ENCODE data around the gene FAM229A. TPM values are rescaled to one million over a fixed set of nuclear protein-coding genes. Genes with fewer than 3 reads are reported as not detected.
"Not testable (repeated sequence)": the region's sequence is repeated elsewhere in the genome, so short reads cannot be mapped to it uniquely, and the experiment has no call there.

The FAM229A gene
- total and polyA plus RNA-seq, 4 donors, result 1.6 to 3.3 (median 2.1) TPM

GRCh38 chr1:32357614-32358013, 4.7 kb downstream of the FAM229A start:
- Histone ChIP-seq H3K36me3 (ENCODE audit: control insufficient read depth in 4 of 4, insufficient read depth in 3 of 4, low read depth in 1 of 4, low read length in 3 of 4) (no peaks in the 10 kb centered on the region), H3K4me3 (ENCODE audit: low read depth in 1 of 3, low read length in 3 of 3) (no peak overlapping the region), H3K27ac (ENCODE audit: low read depth in 1 of 2, low read length in 2 of 2) (no peak overlapping the region), H3K9ac (ENCODE audit: low read depth in 1 of 2, low read length in 2 of 2) (no peak overlapping the region), H3K27me3 (ENCODE audit: control insufficient read depth in 4 of 4, insufficient read depth in 4 of 4, low read length in 3 of 4) (no peaks in the 10 kb centered on the region), H3K9me3 (ENCODE audit: control insufficient read depth in 4 of 4, low read length in 3 of 4) (no peaks in the 10 kb centered on the region), H3K4me1 (ENCODE audit: control insufficient read depth in 4 of 4, insufficient read depth in 4 of 4, low read length in 3 of 4) (peaks cover 10 to 36% (median 23%) of the 10 kb centered on the region in 4 donors)
- DNase-seq (ENCODE audit: low spot score), result no peak
- TF ChIP-seq JUND (IDR thresholded peaks at IDR 0.05) (no peak), SP1 (IDR thresholded peaks at IDR 0.05) (no peak), FOXA2 (IDR thresholded peaks at IDR 0.05) (no peak), GABPA (IDR thresholded peaks at IDR 0.05 in 1 of 2, conservative IDR thresholded peaks at IDR 0.05 in 1 of 2) (no peak), TAF1 (conservative IDR thresholded peaks at IDR 0.05) (no peak), EGR1 (IDR thresholded peaks at IDR 0.05; ENCODE audit: low read depth in 2 of 2) (no peak), RXRA (IDR thresholded peaks at IDR 0.05) (no peak), RAD21 (IDR thresholded peaks at IDR 0.05) (no peak), CTCF (IDR thresholded peaks at IDR 0.05; ENCODE audit: low read depth, low read length, missing input control) (no peak), FOXA1 (IDR thresholded peaks at IDR 0.05) (no peak), HNF4A (conservative IDR thresholded peaks at IDR 0.05) (no peak), YY1 (IDR thresholded peaks at IDR 0.05) (no peak)
- TF ChIP-seq, protein P1, sequence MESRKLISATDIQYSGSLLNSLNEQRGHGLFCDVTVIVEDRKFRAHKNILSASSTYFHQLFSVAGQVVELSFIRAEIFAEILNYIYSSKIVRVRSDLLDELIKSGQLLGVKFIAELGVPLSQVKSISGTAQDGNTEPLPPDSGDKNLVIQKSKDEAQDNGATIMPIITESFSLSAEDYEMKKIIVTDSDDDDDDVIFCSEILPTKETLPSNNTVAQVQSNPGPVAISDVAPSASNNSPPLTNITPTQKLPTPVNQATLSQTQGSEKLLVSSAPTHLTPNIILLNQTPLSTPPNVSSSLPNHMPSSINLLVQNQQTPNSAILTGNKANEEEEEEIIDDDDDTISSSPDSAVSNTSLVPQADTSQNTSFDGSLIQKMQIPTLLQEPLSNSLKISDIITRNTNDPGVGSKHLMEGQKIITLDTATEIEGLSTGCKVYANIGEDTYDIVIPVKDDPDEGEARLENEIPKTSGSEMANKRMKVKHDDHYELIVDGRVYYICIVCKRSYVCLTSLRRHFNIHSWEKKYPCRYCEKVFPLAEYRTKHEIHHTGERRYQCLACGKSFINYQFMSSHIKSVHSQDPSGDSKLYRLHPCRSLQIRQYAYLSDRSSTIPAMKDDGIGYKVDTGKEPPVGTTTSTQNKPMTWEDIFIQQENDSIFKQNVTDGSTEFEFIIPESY (IDR thresholded peaks at IDR 0.05), result no peak
- TF ChIP-seq, protein P2, sequence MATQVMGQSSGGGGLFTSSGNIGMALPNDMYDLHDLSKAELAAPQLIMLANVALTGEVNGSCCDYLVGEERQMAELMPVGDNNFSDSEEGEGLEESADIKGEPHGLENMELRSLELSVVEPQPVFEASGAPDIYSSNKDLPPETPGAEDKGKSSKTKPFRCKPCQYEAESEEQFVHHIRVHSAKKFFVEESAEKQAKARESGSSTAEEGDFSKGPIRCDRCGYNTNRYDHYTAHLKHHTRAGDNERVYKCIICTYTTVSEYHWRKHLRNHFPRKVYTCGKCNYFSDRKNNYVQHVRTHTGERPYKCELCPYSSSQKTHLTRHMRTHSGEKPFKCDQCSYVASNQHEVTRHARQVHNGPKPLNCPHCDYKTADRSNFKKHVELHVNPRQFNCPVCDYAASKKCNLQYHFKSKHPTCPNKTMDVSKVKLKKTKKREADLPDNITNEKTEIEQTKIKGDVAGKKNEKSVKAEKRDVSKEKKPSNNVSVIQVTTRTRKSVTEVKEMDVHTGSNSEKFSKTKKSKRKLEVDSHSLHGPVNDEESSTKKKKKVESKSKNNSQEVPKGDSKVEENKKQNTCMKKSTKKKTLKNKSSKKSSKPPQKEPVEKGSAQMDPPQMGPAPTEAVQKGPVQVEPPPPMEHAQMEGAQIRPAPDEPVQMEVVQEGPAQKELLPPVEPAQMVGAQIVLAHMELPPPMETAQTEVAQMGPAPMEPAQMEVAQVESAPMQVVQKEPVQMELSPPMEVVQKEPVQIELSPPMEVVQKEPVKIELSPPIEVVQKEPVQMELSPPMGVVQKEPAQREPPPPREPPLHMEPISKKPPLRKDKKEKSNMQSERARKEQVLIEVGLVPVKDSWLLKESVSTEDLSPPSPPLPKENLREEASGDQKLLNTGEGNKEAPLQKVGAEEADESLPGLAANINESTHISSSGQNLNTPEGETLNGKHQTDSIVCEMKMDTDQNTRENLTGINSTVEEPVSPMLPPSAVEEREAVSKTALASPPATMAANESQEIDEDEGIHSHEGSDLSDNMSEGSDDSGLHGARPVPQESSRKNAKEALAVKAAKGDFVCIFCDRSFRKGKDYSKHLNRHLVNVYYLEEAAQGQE (IDR thresholded peaks at IDR 0.05), result no peak
- TF ChIP-seq, protein P3, sequence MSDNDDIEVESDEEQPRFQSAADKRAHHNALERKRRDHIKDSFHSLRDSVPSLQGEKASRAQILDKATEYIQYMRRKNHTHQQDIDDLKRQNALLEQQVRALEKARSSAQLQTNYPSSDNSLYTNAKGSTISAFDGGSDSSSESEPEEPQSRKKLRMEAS (IDR thresholded peaks at IDR 0.05), result no peak
- 82% methylated on average over 6 of the region's 6 CpGs for WGBS

DNA sequence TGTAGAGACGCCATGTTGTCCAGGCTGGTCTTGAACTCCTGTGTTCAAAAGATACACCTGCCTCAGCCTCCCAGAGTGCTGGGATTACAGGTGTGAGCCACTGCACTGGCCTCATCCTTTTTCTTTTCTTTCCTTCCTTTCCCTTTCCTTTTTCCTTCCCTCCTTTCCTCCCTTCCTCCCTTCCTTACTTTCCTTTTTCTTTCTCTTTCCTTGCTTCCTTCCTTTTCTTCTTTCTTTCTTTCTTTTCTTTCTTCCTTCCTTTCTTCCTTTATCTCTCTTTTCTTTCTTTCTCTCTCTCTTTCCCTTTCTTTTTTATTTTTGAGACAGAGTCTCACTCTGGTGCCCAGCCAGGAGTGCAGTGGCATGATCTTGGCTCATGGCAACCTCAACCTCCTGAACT, 5.8 kb downstream of the FAM229A start:
- Histone ChIP-seq H3K27ac (ENCODE audit: low read depth in 1 of 2, low read length in 2 of 2) (no peak overlapping the region), H3K27me3 (ENCODE audit: control insufficient read depth in 4 of 4, insufficient read depth in 4 of 4, low read length in 3 of 4) (no peaks in the 10 kb centered on the region), H3K9ac (ENCODE audit: low read depth in 1 of 2, low read length in 2 of 2) (no peak overlapping the region), H3K36me3 (ENCODE audit: control insufficient read depth in 4 of 4, insufficient read depth in 3 of 4, low read depth in 1 of 4, low read length in 3 of 4) (no peaks in the 10 kb centered on the region), H3K9me3 (ENCODE audit: control insufficient read depth in 4 of 4, low read length in 3 of 4) (no peaks in the 10 kb centered on the region), H3K4me1 (ENCODE audit: control insufficient read depth in 4 of 4, insufficient read depth in 4 of 4, low read length in 3 of 4) (peaks cover 8 to 39% (median 24%) of the 10 kb centered on the region in 4 donors), H3K4me3 (ENCODE audit: low read depth in 1 of 3, low read length in 3 of 3) (no peak overlapping the region)
- WGBS, result 98% methylated on average over 1 of the region's 1 CpG
- TF ChIP-seq HNF4A (conservative IDR thresholded peaks at IDR 0.05), result no peak
- DNase-seq (ENCODE audit: low spot score), result no peak

- 94% methylated on average over 6 of the region's 6 CpGs for WGBS
- H3K27ac ChIP-seq (ENCODE audit: low read depth in 1 of 2, low read length in 2 of 2); H3K36me3 ChIP-seq (ENCODE audit: control insufficient read depth in 4 of 4, insufficient read depth in 3 of 4, low read depth in 1 of 4, low read length in 3 of 4); DNase-seq (ENCODE audit: low spot score); H3K4me3 ChIP-seq (ENCODE audit: low read depth in 1 of 3, low read length in 3 of 3); H3K27me3 ChIP-seq (ENCODE audit: control insufficient read depth in 4 of 4, insufficient read depth in 4 of 4, low read length in 3 of 4); H3K9me3 ChIP-seq (ENCODE audit: control insufficient read depth in 4 of 4, low read length in 3 of 4); H3K9ac ChIP-seq (ENCODE audit: low read depth in 1 of 2, low read length in 2 of 2): not testable (repeated sequence)
- H3K4me1 ChIP-seq (ENCODE audit: control insufficient read depth in 4 of 4, insufficient read depth in 4 of 4, low read length in 3 of 4), result peaks cover 6 to 38% (median 24%) of the 10 kb centered on the region in 4 donors
Measured at GRCh38 chr1:32355778-32356177, 6.5 kb downstream of the FAM229A start.
